ENCODE data around the gene ASIC3.

DNA sequence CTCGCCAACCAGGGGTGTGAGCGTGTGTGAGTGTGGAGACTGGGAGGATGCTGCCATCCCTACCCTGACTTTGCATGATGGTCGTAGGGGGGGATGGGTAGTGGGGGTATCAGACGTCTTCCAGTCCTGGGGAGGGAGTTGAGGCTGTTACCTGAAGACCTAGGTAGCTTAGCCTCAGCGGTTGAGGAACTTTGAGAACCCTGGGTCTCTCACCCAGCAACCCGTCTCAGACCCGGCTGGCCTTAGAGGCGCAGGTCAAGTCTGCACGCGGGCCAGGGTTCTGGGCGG is 13.7 kb downstream of the ASIC3 start:
- TF ChIP-seq POLR2A (IDR thresholded peaks at IDR 0.05; ENCODE audit: low read depth, low read length) (no peak), CTCF (IDR thresholded peaks at IDR 0.05; ENCODE audit: extremely low read depth in 1 of 2, insufficient read depth in 1 of 2, low read depth in 1 of 2, low read length in 2 of 2) (no peak)

Measured in endothelial cell of umbilical vein (primary cell).